ENCODE data around the gene SLC22A2.

- TF ChIP-seq, protein P1, sequence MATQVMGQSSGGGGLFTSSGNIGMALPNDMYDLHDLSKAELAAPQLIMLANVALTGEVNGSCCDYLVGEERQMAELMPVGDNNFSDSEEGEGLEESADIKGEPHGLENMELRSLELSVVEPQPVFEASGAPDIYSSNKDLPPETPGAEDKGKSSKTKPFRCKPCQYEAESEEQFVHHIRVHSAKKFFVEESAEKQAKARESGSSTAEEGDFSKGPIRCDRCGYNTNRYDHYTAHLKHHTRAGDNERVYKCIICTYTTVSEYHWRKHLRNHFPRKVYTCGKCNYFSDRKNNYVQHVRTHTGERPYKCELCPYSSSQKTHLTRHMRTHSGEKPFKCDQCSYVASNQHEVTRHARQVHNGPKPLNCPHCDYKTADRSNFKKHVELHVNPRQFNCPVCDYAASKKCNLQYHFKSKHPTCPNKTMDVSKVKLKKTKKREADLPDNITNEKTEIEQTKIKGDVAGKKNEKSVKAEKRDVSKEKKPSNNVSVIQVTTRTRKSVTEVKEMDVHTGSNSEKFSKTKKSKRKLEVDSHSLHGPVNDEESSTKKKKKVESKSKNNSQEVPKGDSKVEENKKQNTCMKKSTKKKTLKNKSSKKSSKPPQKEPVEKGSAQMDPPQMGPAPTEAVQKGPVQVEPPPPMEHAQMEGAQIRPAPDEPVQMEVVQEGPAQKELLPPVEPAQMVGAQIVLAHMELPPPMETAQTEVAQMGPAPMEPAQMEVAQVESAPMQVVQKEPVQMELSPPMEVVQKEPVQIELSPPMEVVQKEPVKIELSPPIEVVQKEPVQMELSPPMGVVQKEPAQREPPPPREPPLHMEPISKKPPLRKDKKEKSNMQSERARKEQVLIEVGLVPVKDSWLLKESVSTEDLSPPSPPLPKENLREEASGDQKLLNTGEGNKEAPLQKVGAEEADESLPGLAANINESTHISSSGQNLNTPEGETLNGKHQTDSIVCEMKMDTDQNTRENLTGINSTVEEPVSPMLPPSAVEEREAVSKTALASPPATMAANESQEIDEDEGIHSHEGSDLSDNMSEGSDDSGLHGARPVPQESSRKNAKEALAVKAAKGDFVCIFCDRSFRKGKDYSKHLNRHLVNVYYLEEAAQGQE (tag by site-specific recombination; IDR thresholded peaks at IDR 0.05), result no peak
- TF ChIP-seq YY1 (tag by site-specific recombination; IDR thresholded peaks at IDR 0.05) (no peak), ZNF292 (tag by site-specific recombination; IDR thresholded peaks at IDR 0.05; ENCODE audit: borderline replicate concordance, low read depth) (no peak), KLF16 (tag by site-specific recombination; IDR thresholded peaks at IDR 0.05) (no peak), CTCF (tag by site-specific recombination; IDR thresholded peaks at IDR 0.05) (no peak), KLF8 (tag by site-specific recombination; IDR thresholded peaks at IDR 0.05) (no peak), ZFP37 (tag by site-specific recombination; IDR thresholded peaks at IDR 0.05) (no peak), SETDB1 (IDR thresholded peaks at IDR 0.05; ENCODE audit: insufficient read length, low read length) (no peak), ZNF792 (tag by site-specific recombination; IDR thresholded peaks at IDR 0.05) (no peak), ZFP41 (tag by site-specific recombination; IDR thresholded peaks at IDR 0.05; ENCODE audit: borderline replicate concordance) (no peak), MYNN (tag by site-specific recombination; IDR thresholded peaks at IDR 0.05; ENCODE audit: borderline replicate concordance) (no peak), ZNF747 (tag by site-specific recombination; IDR thresholded peaks at IDR 0.05) (no peak), ZNF174 (tag by site-specific recombination; IDR thresholded peaks at IDR 0.05) (no peak), ZNF629 (tag by site-specific recombination; IDR thresholded peaks at IDR 0.05) (no peak)
These were observed 68.5 kb downstream of the SLC22A2 start for GRCh38 chr6:160190081-160190480.
